Effector memory CD8-positive, alpha-beta T cell (primary cell): ENCODE data around the gene RND1.
A peak's percentile ranks its signal among the peaks of the same experiment; 100 is the strongest.

ENCODE experiments used
- ATAC-seq: fragments of 150-1000 bp; cut with Tn5 transposase; replicated peaks from 2 replicates; pipeline ENCODE4 v1.10.0; 2021; ENCODE audit warnings: mild to moderate bottlenecking, moderate library complexity
- DNase-seq, 3 experiments: peaks; one replicate each; pipeline ENCODE4 v3.0.0; 2021
- H3K27ac Mint-ChIP-seq, 2 donors: one replicate each; pipeline ENCODE4 v1.8.0; 2022; ENCODE audit warnings: mild to moderate bottlenecking in 2 of 2, mixed read lengths in 2 of 2, moderate library complexity in 2 of 2
- H3K27me3 Mint-ChIP-seq, 2 donors: one replicate each; pipeline ENCODE4 v1.8.0; 2022; ENCODE audit warnings: mixed read lengths in 2 of 2
- H3K36me3 Mint-ChIP-seq: one replicate; pipeline ENCODE4 v1.8.0; 2022; ENCODE audit warnings: mild to moderate bottlenecking, moderate library complexity, mixed read lengths; ENCODE audit not compliant: insufficient read depth
- H3K4me1 Mint-ChIP-seq, 2 donors: one replicate each; pipeline ENCODE4 v1.8.0; 2022; ENCODE audit warnings: low read depth in 2 of 2, mixed read lengths in 2 of 2
- H3K4me3 Mint-ChIP-seq, 2 donors: one replicate each; pipeline ENCODE4 v1.8.0; 2022; ENCODE audit warnings: mild to moderate bottlenecking in 2 of 2, mixed read lengths in 2 of 2, moderate library complexity in 2 of 2
- H3K9me3 Mint-ChIP-seq, 2 donors: one replicate each; pipeline ENCODE4 v1.8.0; 2022; ENCODE audit warnings: mixed read lengths in 2 of 2

Gene RND1

DNA sequence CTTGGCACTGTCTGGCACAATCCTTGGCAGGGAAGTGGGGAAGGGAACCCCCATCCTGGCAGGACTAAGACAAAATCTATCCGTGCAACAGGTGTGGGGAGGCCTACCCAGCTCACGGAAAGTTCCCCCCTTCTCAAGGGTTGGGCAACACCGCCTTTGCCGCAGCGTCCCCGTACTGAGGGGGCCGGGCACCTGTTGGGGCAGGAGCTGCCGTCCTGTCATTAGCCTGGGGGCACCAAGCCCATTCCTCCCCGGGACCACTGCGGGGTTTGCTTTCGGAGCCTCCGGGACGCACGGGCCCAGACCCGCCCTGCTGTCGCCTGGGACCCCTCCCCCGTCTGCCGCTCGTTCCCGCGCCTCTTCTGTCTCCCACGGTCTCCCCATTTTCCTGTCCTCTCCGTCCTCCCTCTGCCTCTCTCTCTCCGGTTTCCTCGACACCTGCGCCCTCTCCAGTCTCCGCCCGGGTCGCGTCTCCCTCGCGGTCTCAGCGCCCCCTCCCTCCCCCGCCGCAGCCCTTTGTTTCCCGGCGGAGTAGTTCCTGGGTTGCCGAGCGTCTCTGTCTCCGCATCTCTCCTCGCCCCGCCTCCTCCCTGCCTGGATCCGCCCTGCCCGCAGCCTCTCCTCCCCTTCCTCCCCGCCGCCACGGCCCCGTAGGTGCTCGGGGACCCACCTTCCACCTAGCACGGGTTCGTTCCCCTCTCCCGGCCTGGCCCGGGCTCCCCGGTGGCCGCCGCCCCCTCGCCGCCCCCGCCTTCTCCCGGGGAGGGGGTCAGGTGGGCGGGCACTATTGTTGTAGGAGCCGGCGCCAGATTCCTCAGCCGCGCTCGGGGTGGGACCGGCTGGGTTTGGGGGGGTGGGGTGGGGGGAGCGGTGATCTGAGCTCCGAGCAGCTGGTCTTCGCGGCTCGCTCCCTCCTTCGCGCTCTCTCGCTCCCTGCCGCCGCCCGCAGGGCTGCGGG is 47.5 kb downstream of the RND1 start, which contains the start of gene CACNB3:
Gene CACNB3, plus strand, starts transcription at position 624 of the 958 bp plus-strand sequence. CDS start 434 bp downstream, outside the sequence.
- ATAC-seq: peak; percentile 69
- Mint-ChIP-seq H3K27ac (peak within 1 kb of the TSS; percentile 70 to 81), H3K4me3 (peak within 1 kb of the TSS; percentile 89 to 93), H3K4me1 (peaks cover 35 to 42% of the 10 kb centered on the region in 2 donors), H3K27me3 (no peaks in the 10 kb centered on the region), H3K36me3 (peaks cover 9% of the 10 kb centered on the region), H3K9me3 (no peaks in the 10 kb centered on the region)
- peak; percentile 75 to 76 (median 75) for DNase-seq

DNA sequence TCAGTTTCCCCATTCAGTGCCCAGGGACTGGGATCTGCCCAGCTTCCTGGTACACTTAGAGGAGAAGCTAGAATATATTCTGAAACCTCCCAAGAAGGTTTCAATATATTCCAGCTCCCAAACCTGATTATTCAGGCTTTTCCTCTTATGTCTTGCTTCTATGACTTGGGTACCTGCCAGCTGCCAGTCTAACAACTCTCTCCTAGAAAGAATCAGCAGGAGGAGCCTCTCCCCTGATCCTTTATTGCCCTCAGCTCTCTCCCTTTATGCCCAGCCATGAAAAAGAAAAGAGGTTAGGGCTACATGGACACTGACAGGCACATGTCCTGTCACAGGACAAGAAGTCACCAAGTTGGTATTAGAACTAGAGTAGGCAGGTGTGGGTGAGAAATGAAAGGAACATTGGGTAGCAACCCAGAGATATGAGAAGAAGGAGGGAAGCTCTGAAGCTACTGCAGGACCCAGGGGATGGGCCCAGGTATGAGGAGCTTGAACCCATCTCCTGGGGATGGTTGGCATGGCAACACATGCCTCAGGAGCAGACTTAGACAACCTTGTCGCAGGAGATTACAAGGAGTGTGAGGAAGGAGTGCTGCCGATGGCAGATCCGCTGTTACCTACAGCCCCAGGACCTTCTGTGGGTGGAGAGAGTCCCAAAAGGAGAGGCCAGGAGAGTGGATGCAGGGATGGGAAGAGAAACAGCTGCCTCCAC is 49.4 kb downstream of the RND1 start:
- H3K36me3 Mint-ChIP-seq: peaks cover 9% of the 10 kb centered on the region
- H3K4me3 Mint-ChIP-seq: peak overlapping the region; percentile 93 to 94
- no peak for ATAC-seq
- DNase-seq: no peak
- no peaks in the 10 kb centered on the region for H3K27me3 Mint-ChIP-seq
- no peaks in the 10 kb centered on the region for H3K9me3 Mint-ChIP-seq
- H3K4me1 Mint-ChIP-seq: peaks cover 35 to 38% of the 10 kb centered on the region in 2 donors
- peak overlapping the region; percentile 91 to 93 for H3K27ac Mint-ChIP-seq

GRCh38 chr12:48815126-48816110 is 50.3 kb downstream of the RND1 start:
- no peaks in the 10 kb centered on the region for H3K27me3 Mint-ChIP-seq
- peak overlapping the region; percentile 91 to 93 for H3K27ac Mint-ChIP-seq
- peaks cover 35 to 37% of the 10 kb centered on the region in 2 donors for H3K4me1 Mint-ChIP-seq
- H3K4me3 Mint-ChIP-seq: peak overlapping the region; percentile 93 to 94
- H3K9me3 Mint-ChIP-seq: no peaks in the 10 kb centered on the region
- peaks cover 9% of the 10 kb centered on the region for H3K36me3 Mint-ChIP-seq
- no peak for DNase-seq
- ATAC-seq: peak; percentile 33

GRCh38 chr12:48814262-48815125 is 51.2 kb downstream of the RND1 start:
- no peaks in the 10 kb centered on the region for H3K27me3 Mint-ChIP-seq
- peaks cover 35% of the 10 kb centered on the region in 2 donors for H3K4me1 Mint-ChIP-seq
- peak; percentile 73 to 82 (median 74) for DNase-seq
- ATAC-seq: peak; percentile 74
- peaks cover 9% of the 10 kb centered on the region for H3K36me3 Mint-ChIP-seq
- peak overlapping the region; percentile 91 to 93 for H3K27ac Mint-ChIP-seq
- peak overlapping the region; percentile 93 to 94 for H3K4me3 Mint-ChIP-seq
- no peaks in the 10 kb centered on the region for H3K9me3 Mint-ChIP-seq

- DNase-seq (no peak), ATAC-seq (no peak)
- no peaks in the 10 kb centered on the region for H3K27me3 Mint-ChIP-seq
- H3K27ac Mint-ChIP-seq: peak overlapping the region; percentile 91 to 93
- H3K36me3 Mint-ChIP-seq: peaks cover 9% of the 10 kb centered on the region
- peak overlapping the region; percentile 93 to 94 for H3K4me3 Mint-ChIP-seq
- H3K4me1 Mint-ChIP-seq: peaks cover 28 to 30% of the 10 kb centered on the region in 2 donors
- no peaks in the 10 kb centered on the region for H3K9me3 Mint-ChIP-seq
These were observed 52.0 kb downstream of the RND1 start for GRCh38 chr12:48813465-48814261.

GRCh38 chr12:48812389-48812788 is 53.3 kb downstream of the RND1 start:
- Mint-ChIP-seq H3K4me3 (peak overlapping the region; percentile 52 to 62), H3K36me3 (peaks cover 6% of the 10 kb centered on the region), H3K27ac (peak overlapping the region; percentile 84 to 85), H3K27me3 (no peaks in the 10 kb centered on the region), H3K4me1 (peaks cover 20 to 26% of the 10 kb centered on the region in 2 donors), H3K9me3 (no peaks in the 10 kb centered on the region)
- no peak for DNase-seq
- no peak for ATAC-seq

DNA sequence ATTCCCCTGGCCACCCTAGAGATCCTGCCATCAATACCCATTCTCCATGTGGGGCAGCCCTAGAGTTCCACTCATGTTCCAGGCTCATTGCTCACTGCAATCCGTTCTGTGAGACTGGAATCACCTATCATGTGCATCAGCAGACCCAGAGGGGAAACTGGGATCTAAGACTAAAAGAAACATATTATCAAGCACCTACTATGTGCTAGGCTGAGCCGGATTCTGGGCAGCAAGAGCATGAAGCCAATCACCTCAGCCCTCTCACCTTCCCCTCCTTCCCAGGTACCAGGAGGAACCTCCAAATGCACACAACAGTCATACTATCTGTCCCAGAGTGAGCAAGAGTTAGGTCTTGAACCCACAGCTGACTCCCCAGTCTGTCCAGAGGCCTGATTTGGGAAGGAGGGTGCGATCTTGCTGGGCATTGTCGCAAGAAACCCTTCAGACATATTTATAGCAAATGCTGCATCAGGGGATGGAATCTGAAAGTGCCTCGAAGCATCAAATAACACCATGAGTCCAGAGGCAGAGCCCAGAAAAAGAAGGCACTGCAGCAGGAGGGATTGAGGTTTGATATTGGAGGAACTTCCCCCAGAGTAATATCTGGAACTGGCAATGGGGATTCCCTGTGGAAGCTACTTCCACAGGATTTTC is 54.1 kb downstream of the RND1 start:
- Mint-ChIP-seq H3K9me3 (no peaks in the 10 kb centered on the region), H3K4me3 (no peak overlapping the region), H3K4me1 (peaks cover 15 to 21% of the 10 kb centered on the region in 2 donors), H3K27ac (peak overlapping the region; percentile 53 to 84), H3K27me3 (no peaks in the 10 kb centered on the region), H3K36me3 (peaks cover 6% of the 10 kb centered on the region)
- DNase-seq (no peak), ATAC-seq (no peak)

- Mint-ChIP-seq H3K27ac (peak overlapping the region; percentile 53 to 84), H3K9me3 (no peaks in the 10 kb centered on the region), H3K4me3 (no peak overlapping the region), H3K36me3 (peaks cover 6% of the 10 kb centered on the region), H3K27me3 (no peaks in the 10 kb centered on the region), H3K4me1 (peaks cover 10 to 16% of the 10 kb centered on the region in 2 donors)
- ATAC-seq (no peak), DNase-seq (no peak)
These were observed 54.7 kb downstream of the RND1 start for GRCh38 chr12:48810903-48811431.

- no peaks in the 10 kb centered on the region for H3K36me3 Mint-ChIP-seq
- H3K4me1 Mint-ChIP-seq: no peaks in the 10 kb centered on the region
- no peaks in the 10 kb centered on the region for H3K27me3 Mint-ChIP-seq
- H3K9me3 Mint-ChIP-seq: no peaks in the 10 kb centered on the region
- no peak overlapping the region for H3K4me3 Mint-ChIP-seq
- no peak for DNase-seq
- no peak overlapping the region for H3K27ac Mint-ChIP-seq
- ATAC-seq: no peak
These were observed 57.7 kb downstream of the RND1 start for GRCh38 chr12:48807981-48808380.
